Naive thymus-derived CD4-positive, alpha-beta T cell (primary cell): Measurements from ENCODE around the gene KLK3. TPM values are rescaled to one million over a fixed set of nuclear protein-coding genes. Genes with fewer than 3 reads are reported as not detected.
A peak's percentile ranks its signal among the peaks of the same experiment; 100 is the strongest.

Experiments used
- ATAC-seq: fragments of 150-1000 bp; cut with Tn5 transposase; 2 replicates; pipeline ENCODE4 v1.10.0; 2021; ENCODE audit warnings: mild to moderate bottlenecking, moderate library complexity
- CTCF ChIA-PET: fragments of 350-600 bp; sonication (Branson Sonifier 250); formaldehyde crosslinking; loops from one replicate; lab custom pipeline; 2021; ENCODE audit warnings: antibody characterized with exemption; lab: Charles Lee
- POLR2A ChIA-PET: fragments of 350-600 bp; sonication (Branson Sonifier 250); formaldehyde crosslinking; loops from one replicate; lab custom pipeline; 2021; ENCODE audit warnings: antibody characterized with exemption, inconsistent platforms; lab: Charles Lee
- DNase-seq, 9 donors: peaks; one replicate each; pipeline versions ENCODE4 v3.0.0 to v3.0.0-alpha.2; 2020 to 2022; ENCODE audit warnings: mixed read lengths in 1 of 9
- H3K27ac ChIP-seq: one replicate; pipeline ENCODE4 v1.7.0; 2013; ENCODE audit warnings: mild to moderate bottlenecking, low read depth, low read length, moderate library complexity
- H3K27me3 ChIP-seq, 2 donors: one replicate each; pipeline ENCODE4 v1.7.0; 2013; ENCODE audit warnings: low read length in 2 of 2, mild to moderate bottlenecking in 2 of 2, moderate library complexity in 2 of 2; ENCODE audit not compliant: control insufficient read depth in 2 of 2, insufficient read depth in 2 of 2
- H3K36me3 ChIP-seq, 3 experiments: 1 replicate in 2 of 3; 2 replicates in 1 of 3; pipeline ENCODE4 v1.7.0; 2013; ENCODE audit warnings: low read length in 3 of 3, mild to moderate bottlenecking in 3 of 3, moderate library complexity in 1 of 3; ENCODE audit not compliant: insufficient read depth in 3 of 3, control insufficient read depth in 2 of 3
- H3K4me1 ChIP-seq, 2 donors: one replicate each; pipeline ENCODE4 v1.7.0; 2013; ENCODE audit warnings: low read length in 2 of 2, mild to moderate bottlenecking in 2 of 2, moderate library complexity in 1 of 2; ENCODE audit not compliant: control insufficient read depth in 2 of 2, insufficient read depth in 2 of 2
- H3K4me3 ChIP-seq: 2 replicates; pipeline ENCODE4 v1.7.0; 2013; ENCODE audit warnings: mild to moderate bottlenecking, low read length
- H3K9me3 ChIP-seq, 3 experiments: 1 replicate in 2 of 3; 2 replicates in 1 of 3; pipeline ENCODE4 v1.7.0; 2013; ENCODE audit warnings: low read length in 3 of 3; ENCODE audit not compliant: control insufficient read depth in 2 of 3
- H3K27ac Mint-ChIP-seq, 9 donors: one replicate each; pipeline ENCODE4 v1.8.0; 2020 to 2022; ENCODE audit warnings: mixed read lengths in 9 of 9, mild to moderate bottlenecking in 8 of 9, moderate library complexity in 5 of 9, inconsistent platforms in 2 of 9
- H3K27me3 Mint-ChIP-seq, 5 donors: one replicate each; pipeline ENCODE4 v1.8.0; 2021 to 2022; ENCODE audit warnings: mixed read lengths in 5 of 5, mild to moderate bottlenecking in 1 of 5
- H3K36me3 Mint-ChIP-seq, 5 donors: one replicate each; pipeline ENCODE4 v1.8.0; 2020 to 2022; ENCODE audit warnings: mixed read lengths in 5 of 5, mild to moderate bottlenecking in 3 of 5, inconsistent platforms in 1 of 5
- H3K4me1 Mint-ChIP-seq, 7 donors: one replicate each; pipeline ENCODE4 v1.8.0; 2020 to 2022; ENCODE audit warnings: mixed read lengths in 7 of 7, mild to moderate bottlenecking in 3 of 7, inconsistent platforms in 1 of 7
- H3K4me3 Mint-ChIP-seq, 10 donors: one replicate each; pipeline ENCODE4 v1.8.0; 2020 to 2022; ENCODE audit warnings: mild to moderate bottlenecking in 10 of 10, mixed read lengths in 10 of 10, moderate library complexity in 6 of 10, inconsistent platforms in 2 of 10
- H3K9me3 Mint-ChIP-seq, 11 donors: one replicate each; pipeline ENCODE4 v1.8.0; 2020 to 2022; ENCODE audit warnings: mixed read lengths in 11 of 11, mild to moderate bottlenecking in 4 of 11, inconsistent platforms in 1 of 11, moderate library complexity in 1 of 11
- intact Hi-C, 2 donors: fragments of 100-400 bp; cut with micrococcal nuclease; formaldehyde crosslinking; loops; one replicate each; pipeline ENCODE4 v1.15.1; 2023
- polyA plus RNA-seq, 2 donors: library from polyadenylated mRNA; unstranded; fragments of 300-500 nt; fragmentation: Illumina TruSeq; gene quantifications; one replicate each; pipeline ENCODE4 v1.2.3, GENCODE V29; 2021
- total RNA-seq, 6 experiments: library from RNA in 5 of 6; stranded (reverse) in 5 of 6; gene quantifications; 1 replicate in 5 of 6; 2 replicates in 1 of 6; pipeline ENCODE4 v1.2.3 and lab custom pipeline; 2021 to 2026

KLK3 gene
- total and polyA plus RNA-seq, 7 experiments from 2014 or later = not detected

GRCh38 chr19:50821622-50822021 lies 33.1 kb upstream of the KLK3 start:
- Histone ChIP-seq H3K36me3 (no peaks in the 10 kb centered on the region), H3K9me3 (no peaks in the 10 kb centered on the region), H3K27me3 (peaks cover 0 to 14% of the 10 kb centered on the region in 2 donors), H3K27ac (no peak overlapping the region), H3K4me3 (no peak overlapping the region), H3K4me1 (peaks cover 0 to 4% of the 10 kb centered on the region in 2 donors)
- intact Hi-C loops = no loop called here
- Mint-ChIP-seq H3K27ac (no peak overlapping the region), H3K4me3 (peak overlapping the region in 1 of 10 donors; percentile 97), H3K36me3 (peaks cover 0 to 7% (median 0%) of the 10 kb centered on the region in 5 donors), H3K4me1 (peaks cover 21 to 28% (median 28%) of the 10 kb centered on the region in 7 donors), H3K27me3 (peaks cover 45 to 76% (median 66%) of the 10 kb centered on the region in 5 donors), H3K9me3 (peaks cover 0 to 2% (median 0%) of the 10 kb centered on the region in 11 donors)
- CTCF ChIA-PET = no interaction called here
- ATAC-seq = no peak
- POLR2A ChIA-PET = no interaction called here
- DNase-seq = no peak

DNA sequence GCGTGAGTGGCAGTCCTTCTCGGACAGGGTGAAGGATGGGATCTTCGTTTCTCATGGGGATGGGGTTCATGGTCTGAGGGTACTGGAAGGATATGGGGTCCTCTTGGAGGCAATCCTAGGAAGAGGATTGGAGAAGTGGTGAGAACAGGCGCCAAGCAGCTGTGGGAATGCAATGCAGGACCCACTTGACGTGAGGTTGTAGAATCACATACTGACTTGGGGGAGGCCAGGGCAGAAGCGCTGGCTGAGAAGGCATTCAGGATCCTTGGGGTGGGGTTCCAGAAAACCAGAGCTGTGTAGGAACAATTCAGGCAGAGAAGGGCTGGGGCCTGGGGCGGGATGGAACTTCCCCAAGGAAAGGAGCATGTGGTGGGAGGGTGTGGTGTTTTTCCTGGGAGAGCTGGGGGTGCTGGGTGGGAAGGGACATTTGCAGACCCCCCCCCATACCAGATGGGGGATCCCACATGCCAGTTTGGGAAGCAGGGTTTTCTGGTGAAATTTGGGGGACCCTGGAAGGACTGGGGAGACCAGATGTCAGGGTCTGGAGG lies 32.0 kb upstream of the KLK3 start:
- ATAC-seq = no peak
- ChIA-PET CTCF (no interaction called here), POLR2A (no interaction called here)
- Mint-ChIP-seq H3K4me3 (no peak overlapping the region), H3K27me3 (peaks cover 44 to 75% (median 63%) of the 10 kb centered on the region in 5 donors), H3K36me3 (peaks cover 0 to 7% (median 0%) of the 10 kb centered on the region in 5 donors), H3K9me3 (no peaks in the 10 kb centered on the region), H3K4me1 (peaks cover 18 to 28% (median 25%) of the 10 kb centered on the region in 7 donors), H3K27ac (no peak overlapping the region)
- Histone ChIP-seq H3K4me3 (no peak overlapping the region), H3K9me3 (no peaks in the 10 kb centered on the region), H3K27ac (no peak overlapping the region), H3K27me3 (peaks cover 0 to 14% of the 10 kb centered on the region in 2 donors), H3K36me3 (no peaks in the 10 kb centered on the region), H3K4me1 (peaks cover 0 to 4% of the 10 kb centered on the region in 2 donors)
- intact Hi-C loops = no loop called here
- DNase-seq = no peak

DNA sequence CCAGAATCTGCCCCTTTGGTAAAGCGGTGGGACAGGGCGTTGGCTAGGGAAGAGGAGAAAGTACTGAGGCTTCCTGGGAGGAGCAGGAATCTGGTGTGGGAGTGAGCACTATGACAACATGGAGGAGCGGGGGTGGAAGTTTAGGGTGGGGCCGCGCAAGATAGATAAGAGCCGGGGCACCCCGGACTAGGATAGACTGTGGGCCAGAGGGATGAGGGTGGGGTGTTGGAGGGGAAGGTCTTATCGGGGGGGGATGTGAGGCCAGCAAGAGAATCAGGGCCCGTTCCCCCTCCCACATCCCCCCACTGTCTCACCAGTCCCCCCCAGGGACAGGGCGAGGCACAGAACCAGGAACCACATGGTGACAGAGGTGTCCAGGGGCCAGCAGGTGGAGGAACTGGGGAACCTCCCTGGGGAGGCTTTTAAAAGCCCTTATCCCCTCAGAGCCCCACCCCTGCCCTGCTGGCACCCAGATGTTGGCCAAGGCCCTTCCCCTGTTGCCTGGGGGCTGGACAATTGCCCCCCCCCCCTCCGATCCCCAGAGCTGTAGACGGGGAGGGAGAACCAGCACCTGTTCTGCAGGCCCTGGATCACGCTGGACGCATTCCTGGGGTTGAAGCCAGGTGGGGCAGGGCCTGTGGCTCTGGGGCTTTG lies 31.2 kb upstream of the KLK3 start, which contains the start of gene KLK1:
Gene KLK1 (minus strand): TSS at position 399 of the 654 bp plus-strand sequence. CDS start 39 bp downstream, at position 360.
- ChIA-PET CTCF (no interaction called here), POLR2A (no interaction called here)
- intact Hi-C loops = no loop called here
- H3K4me1 Mint-ChIP-seq = peaks cover 18 to 27% (median 25%) of the 10 kb centered on the region in 7 donors
- H3K27ac ChIP-seq = no peak within 1 kb of the TSS
- DNase-seq (no peak), ATAC-seq (no peak)
- no peak within 1 kb of the TSS for H3K4me3 ChIP-seq
- H3K9me3 ChIP-seq = no peaks in the 10 kb centered on the region
- no peak within 1 kb of the TSS for H3K4me3 Mint-ChIP-seq
- H3K27ac Mint-ChIP-seq = no peak within 1 kb of the TSS
- no peaks in the 10 kb centered on the region for H3K9me3 Mint-ChIP-seq
- H3K4me1 ChIP-seq = no peaks in the 10 kb centered on the region
- H3K27me3 Mint-ChIP-seq = peaks cover 47 to 73% (median 65%) of the 10 kb centered on the region in 5 donors
- H3K36me3 Mint-ChIP-seq = peaks cover 0 to 7% (median 0%) of the 10 kb centered on the region in 5 donors
- no peaks in the 10 kb centered on the region for H3K36me3 ChIP-seq
- peaks cover 0 to 10% of the 10 kb centered on the region in 2 donors for H3K27me3 ChIP-seq

DNA sequence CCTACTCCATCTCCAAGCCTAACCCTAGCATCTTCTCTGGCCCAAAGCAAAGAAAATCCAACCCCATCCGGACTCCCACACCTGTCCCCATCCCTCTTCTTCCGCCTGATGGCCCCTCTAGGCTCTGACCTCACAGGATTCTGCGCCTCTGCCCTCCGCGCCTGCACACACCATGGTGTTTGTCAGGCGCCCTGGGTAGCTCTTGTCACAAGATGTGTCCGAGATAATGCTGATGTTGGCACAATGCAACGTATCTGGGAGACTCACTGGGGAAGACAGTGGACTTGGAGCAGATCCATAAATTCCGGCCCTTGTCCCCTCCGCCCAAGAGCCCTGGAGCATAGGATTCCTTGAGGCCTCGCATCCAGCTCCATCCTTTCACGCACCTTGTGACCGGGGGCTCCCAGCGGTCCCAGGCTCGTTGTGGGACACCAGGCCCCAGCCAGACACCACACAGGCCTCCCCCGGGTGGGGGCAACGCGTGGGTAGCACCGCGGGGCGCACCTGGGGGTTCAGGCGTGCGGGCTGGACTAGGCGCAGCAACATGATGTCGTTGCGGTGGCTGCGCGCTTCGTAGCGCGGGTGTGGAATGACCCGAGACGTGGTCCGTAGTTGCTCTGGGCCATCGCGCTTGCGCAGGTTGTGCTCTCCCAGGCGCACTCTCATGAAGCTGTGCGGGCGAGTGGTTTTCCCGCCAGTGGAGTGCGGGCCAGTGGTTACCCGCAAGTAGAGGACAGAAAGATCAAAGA lies 28.0 kb upstream of the KLK3 start:
- no peaks in the 10 kb centered on the region for H3K9me3 ChIP-seq
- ChIA-PET POLR2A (no interaction called here), CTCF (no interaction called here)
- intact Hi-C loops = no loop called here
- DNase-seq = no peak
- no peaks in the 10 kb centered on the region for H3K4me1 ChIP-seq
- Mint-ChIP-seq H3K4me1 (no peaks in the 10 kb centered on the region), H3K4me3 (no peak overlapping the region), H3K9me3 (no peaks in the 10 kb centered on the region), H3K27ac (no peak overlapping the region), H3K27me3 (peaks cover 23 to 59% (median 38%) of the 10 kb centered on the region in 5 donors), H3K36me3 (no peaks in the 10 kb centered on the region)
- no peaks in the 10 kb centered on the region for H3K36me3 ChIP-seq
- ATAC-seq = no peak
- no peak overlapping the region for H3K27ac ChIP-seq
- peaks cover 0 to 5% of the 10 kb centered on the region in 2 donors for H3K27me3 ChIP-seq
- H3K4me3 ChIP-seq = no peak overlapping the region

GRCh38 chr19:50827476-50827875 lies 27.2 kb upstream of the KLK3 start:
- Histone ChIP-seq H3K27me3 (peaks cover 0 to 5% of the 10 kb centered on the region in 2 donors), H3K4me1 (no peaks in the 10 kb centered on the region), H3K36me3 (no peaks in the 10 kb centered on the region), H3K4me3 (no peak overlapping the region), H3K27ac (no peak overlapping the region), H3K9me3 (no peaks in the 10 kb centered on the region)
- Mint-ChIP-seq H3K27ac (no peak overlapping the region), H3K36me3 (no peaks in the 10 kb centered on the region), H3K4me1 (no peaks in the 10 kb centered on the region), H3K27me3 (peaks cover 17 to 59% (median 31%) of the 10 kb centered on the region in 5 donors), H3K4me3 (no peak overlapping the region), H3K9me3 (no peaks in the 10 kb centered on the region)
- ATAC-seq = no peak
- ChIA-PET CTCF (no interaction called here), POLR2A (no interaction called here)
- intact Hi-C loops = no loop called here
- no peak for DNase-seq

DNA sequence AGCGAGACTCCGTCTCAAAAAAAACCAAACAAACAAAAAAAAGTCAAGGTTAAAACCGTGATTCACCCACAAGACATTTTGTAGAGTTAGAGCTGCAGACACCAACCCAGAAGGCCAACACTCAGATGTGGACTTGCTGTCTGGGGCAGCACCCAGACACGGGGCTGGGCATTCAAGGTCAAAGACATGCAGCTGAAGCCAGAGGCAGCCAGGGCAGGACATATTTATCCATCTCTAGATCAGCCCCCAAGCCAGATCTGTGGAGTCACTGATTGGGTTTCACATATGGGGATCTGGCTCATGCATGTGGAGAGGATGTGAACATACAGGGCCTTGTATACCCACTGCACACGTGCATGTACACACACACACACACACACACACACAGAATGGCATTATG lies 24.9 kb upstream of the KLK3 start:
- H3K4me1 Mint-ChIP-seq = no peaks in the 10 kb centered on the region
- no peak for ATAC-seq
- POLR2A ChIA-PET = no interaction called here

More for the DNA sequence above, 24.9 kb upstream of the KLK3 start:
- Histone ChIP-seq H3K9me3 (no peaks in the 10 kb centered on the region), H3K36me3 (no peaks in the 10 kb centered on the region), H3K4me3 (no peak overlapping the region), H3K27me3 (peaks cover 0 to 5% of the 10 kb centered on the region in 2 donors), H3K27ac (no peak overlapping the region), H3K4me1 (no peaks in the 10 kb centered on the region)
- Mint-ChIP-seq H3K36me3 (no peaks in the 10 kb centered on the region), H3K27ac (peak overlapping the region in 1 of 9 donors; percentile 66), H3K27me3 (peaks cover 21 to 59% (median 36%) of the 10 kb centered on the region in 5 donors), H3K4me3 (no peak overlapping the region), H3K9me3 (peaks cover 0 to 1% (median 0%) of the 10 kb centered on the region in 11 donors)
- CTCF ChIA-PET = no interaction called here
- no peak for DNase-seq
- intact Hi-C loops = no loop called here
